SK-N-SH treated with all-trans-retinoic acid at 6 μM for 48 hours (cell line): ENCODE measurements around the gene LYPD6B.

Experiments used
- ARNTL ChIP-seq: fragments of 450-650 bp; formaldehyde crosslinking; IDR thresholded peaks from 2 replicates; pipeline ENCODE4 v1.5.0; 2020; ENCODE audit warnings: low read depth, mild to moderate bottlenecking, moderate library complexity, borderline replicate concordance
- GLIS3 ChIP-seq: fragments of 250-450 bp; sonication (Bioruptor Pico); IDR thresholded peaks from 2 replicates; pipeline ENCODE4 v1.5.0; 2020; ENCODE audit warnings: mild to moderate bottlenecking, moderate library complexity
- ISL1 ChIP-seq: fragments of 250-450 bp; sonication (Bioruptor Pico); IDR thresholded peaks from 2 replicates; pipeline ENCODE4 v2.1.2; 2022; ENCODE audit warnings: mild to moderate bottlenecking, moderate library complexity
- SNAI2 ChIP-seq: fragments of 250-450 bp; sonication (Bioruptor Pico); IDR thresholded peaks from 2 replicates; pipeline ENCODE4 v1.5.0; 2020; ENCODE audit warnings: mild to moderate bottlenecking, moderate library complexity
- TOX ChIP-seq: fragments of 250-450 bp; sonication (Bioruptor Pico); IDR thresholded peaks from 2 replicates; pipeline ENCODE4 v1.8.0; 2021; ENCODE audit warnings: mild to moderate bottlenecking, moderate library complexity, borderline replicate concordance
- ZC3H10 ChIP-seq: fragments of 250-450 bp; sonication (Bioruptor Pico); IDR thresholded peaks from 2 replicates; pipeline ENCODE4 v1.5.1; 2021; ENCODE audit warnings: mild to moderate bottlenecking, moderate library complexity
- ZFP3 ChIP-seq: fragments of 250-450 bp; sonication (Bioruptor Pico); IDR thresholded peaks from 2 replicates; pipeline ENCODE4 v1.5.0; 2020; ENCODE audit warnings: mild to moderate bottlenecking, moderate library complexity
- TF ChIP-seq, protein P1 (sequence below): fragments of 250-450 bp; sonication (Bioruptor Pico); IDR thresholded peaks from 2 replicates; pipeline ENCODE4 v1.8.0; 2020; ENCODE audit warnings: mild to moderate bottlenecking, moderate library complexity, borderline replicate concordance
- TF ChIP-seq, protein P2 (sequence below): fragments of 250-450 bp; sonication (Bioruptor Pico); IDR thresholded peaks from 2 replicates; pipeline ENCODE4 v1.5.1; 2020; ENCODE audit warnings: low read depth, mild to moderate bottlenecking, moderate library complexity
- TF ChIP-seq, protein P3 (sequence below): fragments of 250-450 bp; sonication (Bioruptor Pico); IDR thresholded peaks from 2 replicates; pipeline ENCODE4 v1.5.0; 2020; ENCODE audit warnings: mild to moderate bottlenecking, moderate library complexity
- TF ChIP-seq, protein P4 (sequence below): fragments of 250-450 bp; sonication (Bioruptor Pico); IDR thresholded peaks from 2 replicates; pipeline ENCODE4 v1.8.0; 2021; ENCODE audit warnings: low read depth, mild to moderate bottlenecking, moderate library complexity, borderline replicate concordance

DNA sequence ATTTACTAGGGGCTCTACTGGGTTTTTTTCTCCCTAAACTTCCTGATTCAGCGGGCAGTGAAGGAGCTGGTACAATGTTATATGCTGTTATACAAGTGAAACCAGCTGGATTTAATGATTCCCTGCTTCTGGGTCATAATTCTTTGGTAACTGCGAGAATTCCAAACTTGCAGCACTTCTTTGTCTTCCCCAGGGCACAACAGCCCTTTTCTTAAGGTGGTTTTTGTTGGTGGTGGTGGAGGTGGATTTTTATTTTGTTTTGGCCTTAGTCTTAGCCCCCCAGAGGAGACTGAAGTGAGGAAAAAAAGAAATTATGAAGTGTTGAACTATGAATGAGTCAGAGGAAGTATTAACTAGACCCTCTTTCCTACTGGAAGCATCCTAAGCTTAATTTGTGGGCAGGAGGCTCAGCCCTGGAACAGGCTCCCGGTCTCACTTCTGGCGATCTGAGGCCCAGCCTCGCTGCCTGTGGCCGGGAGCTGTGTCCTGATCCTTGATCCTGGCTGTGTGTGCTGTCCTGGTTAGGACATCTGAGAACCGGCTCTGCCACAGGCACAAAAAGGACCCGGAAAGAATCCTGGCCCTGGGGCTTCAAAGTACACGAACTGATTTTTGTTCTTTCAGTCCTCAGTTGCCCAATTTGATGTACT, 141.9 kb downstream of the LYPD6B start:
- TF ChIP-seq, protein P1, sequence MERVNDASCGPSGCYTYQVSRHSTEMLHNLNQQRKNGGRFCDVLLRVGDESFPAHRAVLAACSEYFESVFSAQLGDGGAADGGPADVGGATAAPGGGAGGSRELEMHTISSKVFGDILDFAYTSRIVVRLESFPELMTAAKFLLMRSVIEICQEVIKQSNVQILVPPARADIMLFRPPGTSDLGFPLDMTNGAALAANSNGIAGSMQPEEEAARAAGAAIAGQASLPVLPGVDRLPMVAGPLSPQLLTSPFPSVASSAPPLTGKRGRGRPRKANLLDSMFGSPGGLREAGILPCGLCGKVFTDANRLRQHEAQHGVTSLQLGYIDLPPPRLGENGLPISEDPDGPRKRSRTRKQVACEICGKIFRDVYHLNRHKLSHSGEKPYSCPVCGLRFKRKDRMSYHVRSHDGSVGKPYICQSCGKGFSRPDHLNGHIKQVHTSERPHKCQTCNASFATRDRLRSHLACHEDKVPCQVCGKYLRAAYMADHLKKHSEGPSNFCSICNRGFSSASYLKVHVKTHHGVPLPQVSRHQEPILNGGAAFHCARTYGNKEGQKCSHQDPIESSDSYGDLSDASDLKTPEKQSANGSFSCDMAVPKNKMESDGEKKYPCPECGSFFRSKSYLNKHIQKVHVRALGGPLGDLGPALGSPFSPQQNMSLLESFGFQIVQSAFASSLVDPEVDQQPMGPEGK (CRISPR knock-in tag) = no peak
- TF ChIP-seq ISL1 (CRISPR knock-in tag) (no peak), SNAI2 (CRISPR knock-in tag) (no peak), ARNTL (CRISPR knock-in tag) (no peak), ZC3H10 (CRISPR knock-in tag) (no peak), GLIS3 (CRISPR knock-in tag) (no peak), TOX (CRISPR knock-in tag) (no peak), ZFP3 (CRISPR knock-in tag) (no peak)
- TF ChIP-seq, protein P2, sequence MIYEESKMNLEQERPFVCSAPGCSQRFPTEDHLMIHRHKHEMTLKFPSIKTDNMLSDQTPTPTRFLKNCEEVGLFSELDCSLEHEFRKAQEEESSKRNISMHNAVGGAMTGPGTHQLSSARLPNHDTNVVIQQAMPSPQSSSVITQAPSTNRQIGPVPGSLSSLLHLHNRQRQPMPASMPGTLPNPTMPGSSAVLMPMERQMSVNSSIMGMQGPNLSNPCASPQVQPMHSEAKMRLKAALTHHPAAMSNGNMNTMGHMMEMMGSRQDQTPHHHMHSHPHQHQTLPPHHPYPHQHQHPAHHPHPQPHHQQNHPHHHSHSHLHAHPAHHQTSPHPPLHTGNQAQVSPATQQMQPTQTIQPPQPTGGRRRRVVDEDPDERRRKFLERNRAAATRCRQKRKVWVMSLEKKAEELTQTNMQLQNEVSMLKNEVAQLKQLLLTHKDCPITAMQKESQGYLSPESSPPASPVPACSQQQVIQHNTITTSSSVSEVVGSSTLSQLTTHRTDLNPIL = no peak
- TF ChIP-seq, protein P3, sequence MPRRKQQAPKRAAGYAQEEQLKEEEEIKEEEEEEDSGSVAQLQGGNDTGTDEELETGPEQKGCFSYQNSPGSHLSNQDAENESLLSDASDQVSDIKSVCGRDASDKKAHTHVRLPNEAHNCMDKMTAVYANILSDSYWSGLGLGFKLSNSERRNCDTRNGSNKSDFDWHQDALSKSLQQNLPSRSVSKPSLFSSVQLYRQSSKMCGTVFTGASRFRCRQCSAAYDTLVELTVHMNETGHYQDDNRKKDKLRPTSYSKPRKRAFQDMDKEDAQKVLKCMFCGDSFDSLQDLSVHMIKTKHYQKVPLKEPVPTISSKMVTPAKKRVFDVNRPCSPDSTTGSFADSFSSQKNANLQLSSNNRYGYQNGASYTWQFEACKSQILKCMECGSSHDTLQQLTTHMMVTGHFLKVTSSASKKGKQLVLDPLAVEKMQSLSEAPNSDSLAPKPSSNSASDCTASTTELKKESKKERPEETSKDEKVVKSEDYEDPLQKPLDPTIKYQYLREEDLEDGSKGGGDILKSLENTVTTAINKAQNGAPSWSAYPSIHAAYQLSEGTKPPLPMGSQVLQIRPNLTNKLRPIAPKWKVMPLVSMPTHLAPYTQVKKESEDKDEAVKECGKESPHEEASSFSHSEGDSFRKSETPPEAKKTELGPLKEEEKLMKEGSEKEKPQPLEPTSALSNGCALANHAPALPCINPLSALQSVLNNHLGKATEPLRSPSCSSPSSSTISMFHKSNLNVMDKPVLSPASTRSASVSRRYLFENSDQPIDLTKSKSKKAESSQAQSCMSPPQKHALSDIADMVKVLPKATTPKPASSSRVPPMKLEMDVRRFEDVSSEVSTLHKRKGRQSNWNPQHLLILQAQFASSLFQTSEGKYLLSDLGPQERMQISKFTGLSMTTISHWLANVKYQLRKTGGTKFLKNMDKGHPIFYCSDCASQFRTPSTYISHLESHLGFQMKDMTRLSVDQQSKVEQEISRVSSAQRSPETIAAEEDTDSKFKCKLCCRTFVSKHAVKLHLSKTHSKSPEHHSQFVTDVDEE (CRISPR knock-in tag) = no peak
- TF ChIP-seq, protein P4, sequence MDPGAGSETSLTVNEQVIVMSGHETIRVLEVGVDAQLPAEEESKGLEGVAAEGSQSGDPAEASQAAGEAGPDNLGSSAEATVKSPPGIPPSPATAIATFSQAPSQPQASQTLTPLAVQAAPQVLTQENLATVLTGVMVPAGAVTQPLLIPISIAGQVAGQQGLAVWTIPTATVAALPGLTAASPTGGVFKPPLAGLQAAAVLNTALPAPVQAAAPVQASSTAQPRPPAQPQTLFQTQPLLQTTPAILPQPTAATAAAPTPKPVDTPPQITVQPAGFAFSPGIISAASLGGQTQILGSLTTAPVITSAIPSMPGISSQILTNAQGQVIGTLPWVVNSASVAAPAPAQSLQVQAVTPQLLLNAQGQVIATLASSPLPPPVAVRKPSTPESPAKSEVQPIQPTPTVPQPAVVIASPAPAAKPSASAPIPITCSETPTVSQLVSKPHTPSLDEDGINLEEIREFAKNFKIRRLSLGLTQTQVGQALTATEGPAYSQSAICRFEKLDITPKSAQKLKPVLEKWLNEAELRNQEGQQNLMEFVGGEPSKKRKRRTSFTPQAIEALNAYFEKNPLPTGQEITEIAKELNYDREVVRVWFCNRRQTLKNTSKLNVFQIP = no peak
